Measurements from ENCODE around the gene AQP4.

Gene AQP4, protein sequence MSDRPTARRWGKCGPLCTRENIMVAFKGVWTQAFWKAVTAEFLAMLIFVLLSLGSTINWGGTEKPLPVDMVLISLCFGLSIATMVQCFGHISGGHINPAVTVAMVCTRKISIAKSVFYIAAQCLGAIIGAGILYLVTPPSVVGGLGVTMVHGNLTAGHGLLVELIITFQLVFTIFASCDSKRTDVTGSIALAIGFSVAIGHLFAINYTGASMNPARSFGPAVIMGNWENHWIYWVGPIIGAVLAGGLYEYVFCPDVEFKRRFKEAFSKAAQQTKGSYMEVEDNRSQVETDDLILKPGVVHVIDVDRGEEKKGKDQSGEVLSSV

DNA sequence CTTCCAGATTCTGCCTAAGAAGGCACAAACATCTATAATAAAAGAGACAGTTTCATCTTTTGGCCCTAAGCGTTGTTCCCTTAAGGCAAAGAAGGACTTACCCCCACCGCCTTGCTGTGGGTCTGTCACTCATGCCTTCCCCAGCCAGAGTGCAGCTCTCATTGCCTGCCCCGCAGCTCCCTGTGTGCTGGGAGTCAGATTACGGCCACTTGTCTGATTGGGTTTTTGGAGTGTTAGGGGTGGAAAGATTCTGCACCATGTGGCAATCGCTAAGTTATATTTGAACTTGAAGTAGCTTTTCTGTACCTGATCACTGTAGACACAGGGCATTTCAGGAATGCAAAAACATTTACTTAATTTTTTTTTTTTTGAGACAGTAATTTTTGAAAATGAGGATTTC, at the start of gene AQP4:
Gene AQP4 (minus strand): TSS at position 151 of the 400 bp plus-strand sequence. CDS start 18 bp downstream, at position 133.
- peak; percentile 36 for DNase-seq

DNA sequence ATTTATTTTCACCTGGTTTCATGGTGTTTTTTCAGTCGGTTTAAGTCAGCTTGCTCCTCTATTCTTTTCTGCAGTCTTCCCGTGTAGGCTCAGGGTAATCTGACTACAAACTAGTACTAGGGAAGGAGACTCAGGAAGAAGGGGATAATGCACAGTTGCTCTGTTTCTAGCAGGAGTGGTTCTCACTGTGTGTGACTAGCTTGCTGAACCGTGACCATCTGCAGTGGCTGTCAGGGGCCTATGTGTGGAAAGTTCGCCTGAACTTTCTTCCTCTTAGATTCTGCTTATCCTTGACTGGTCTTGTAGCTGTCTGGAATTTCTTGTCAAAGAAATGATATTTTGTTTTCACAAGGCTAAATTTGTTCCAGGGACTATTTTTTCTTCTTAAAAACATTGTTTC, 46.3 kb upstream of the AQP4 start:
- peak; percentile 28 for DNase-seq

DNA sequence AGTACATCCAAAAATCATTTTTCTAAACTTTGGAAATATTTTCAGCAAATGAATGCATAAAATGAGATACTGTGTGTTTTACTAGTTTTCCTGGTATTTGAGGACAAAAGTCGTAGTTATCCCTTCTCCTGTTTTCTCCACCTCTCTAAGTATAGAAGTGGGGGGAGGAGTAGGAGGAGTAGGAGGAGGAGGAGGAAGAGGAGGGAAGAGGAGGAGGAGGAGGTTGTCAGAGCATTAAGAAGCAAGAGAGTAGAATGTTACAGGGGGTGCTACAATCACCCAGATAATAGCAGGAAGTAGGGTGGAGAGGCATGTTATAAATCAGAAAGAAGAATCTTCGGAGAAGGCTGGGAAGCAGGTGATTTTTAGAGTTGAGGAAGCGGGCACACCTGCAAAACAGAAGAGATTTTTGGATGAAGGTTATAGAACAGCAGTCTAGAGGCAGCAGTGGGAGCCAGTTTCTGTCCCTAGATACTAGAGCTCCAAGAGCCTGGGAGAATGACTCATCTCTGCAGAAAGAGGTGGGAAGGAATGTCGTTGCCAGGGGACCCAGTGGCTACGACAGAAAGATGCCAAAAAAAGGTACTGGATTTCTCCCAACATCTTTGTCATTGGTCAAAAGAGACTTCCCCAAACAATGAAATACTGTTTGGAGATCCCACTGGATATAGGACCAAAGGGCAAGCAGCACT, 44.2 kb upstream of the AQP4 start:
- DNase-seq: no peak

DNA sequence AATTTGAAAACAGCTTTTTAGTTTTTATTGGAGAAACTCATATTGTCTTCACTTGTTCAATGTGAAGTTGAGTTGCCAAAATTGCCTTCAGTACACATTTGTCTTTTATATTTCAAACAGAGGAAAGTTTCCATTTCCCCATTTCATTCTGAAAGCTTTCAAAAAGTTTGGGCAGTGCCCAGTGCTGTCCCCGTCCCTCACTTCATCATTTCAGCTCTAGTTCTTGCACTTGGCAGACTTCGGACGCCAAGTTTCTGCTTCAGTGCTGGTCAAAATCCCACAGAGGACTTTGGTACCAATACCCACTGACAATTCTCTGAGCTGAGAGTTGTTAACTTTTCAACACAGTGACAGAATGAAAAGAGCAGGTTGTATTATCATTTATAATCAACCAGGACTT, 43.4 kb upstream of the AQP4 start:
- DNase-seq: no peak

DNA sequence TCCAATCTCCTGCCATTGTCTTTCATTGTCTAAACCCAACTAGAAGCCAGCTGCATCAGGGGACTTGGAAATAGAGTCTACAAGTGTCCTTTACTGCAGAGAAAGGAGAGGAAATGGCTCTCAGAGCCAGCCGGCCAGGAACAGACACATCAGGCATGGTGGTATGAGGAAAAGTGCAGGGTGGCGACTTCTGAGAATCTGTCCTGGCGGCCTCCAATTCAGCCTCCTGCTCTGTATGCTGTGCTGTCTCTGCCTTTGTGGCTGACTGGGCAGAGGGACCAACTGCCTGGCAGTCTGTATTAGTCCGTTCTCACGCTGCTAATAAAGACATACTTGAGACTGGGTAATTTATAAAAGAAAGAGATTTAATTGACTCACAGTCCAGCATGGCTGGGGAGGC, 36.8 kb upstream of the AQP4 start:
- no peak for DNase-seq

DNA sequence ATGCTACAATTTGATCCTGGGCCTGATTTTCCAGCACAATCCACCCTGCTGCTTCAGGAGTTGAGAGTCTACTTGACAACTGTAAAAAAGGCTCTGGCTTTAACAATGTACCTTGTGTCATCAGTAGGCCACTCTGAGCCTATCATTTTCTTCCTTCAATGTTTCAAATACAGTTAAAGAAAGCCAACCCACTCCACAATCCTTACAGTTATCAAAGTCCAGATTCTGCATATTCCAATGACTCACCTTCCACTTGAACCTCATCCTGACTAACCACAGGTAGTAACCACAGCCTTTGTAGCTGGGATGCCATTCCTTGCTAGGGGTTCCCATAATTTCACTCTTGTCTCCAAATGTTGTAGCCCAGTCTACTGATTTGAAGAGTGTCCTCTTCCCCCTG, 35.5 kb upstream of the AQP4 start:
- no peak for DNase-seq

DNA sequence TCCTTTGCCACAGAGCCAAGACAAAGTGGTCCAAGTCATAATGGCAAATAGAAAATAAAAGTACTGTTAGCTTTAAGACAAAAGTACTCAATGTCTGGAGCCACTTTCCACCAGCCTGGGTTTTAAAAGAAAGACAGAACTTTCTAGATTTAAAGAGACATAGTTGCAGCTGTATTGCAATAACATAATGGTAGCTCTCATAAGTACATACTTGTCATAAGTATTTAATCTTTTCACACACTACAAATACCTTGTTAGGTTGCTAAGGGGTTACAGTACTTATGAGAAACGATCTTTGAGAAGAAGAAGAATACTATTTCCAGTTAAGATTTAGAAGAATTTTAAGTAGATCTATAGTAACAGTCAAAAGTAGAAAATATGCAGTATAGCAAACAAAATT, 28.9 kb upstream of the AQP4 start:
- DNase-seq: no peak

DNA sequence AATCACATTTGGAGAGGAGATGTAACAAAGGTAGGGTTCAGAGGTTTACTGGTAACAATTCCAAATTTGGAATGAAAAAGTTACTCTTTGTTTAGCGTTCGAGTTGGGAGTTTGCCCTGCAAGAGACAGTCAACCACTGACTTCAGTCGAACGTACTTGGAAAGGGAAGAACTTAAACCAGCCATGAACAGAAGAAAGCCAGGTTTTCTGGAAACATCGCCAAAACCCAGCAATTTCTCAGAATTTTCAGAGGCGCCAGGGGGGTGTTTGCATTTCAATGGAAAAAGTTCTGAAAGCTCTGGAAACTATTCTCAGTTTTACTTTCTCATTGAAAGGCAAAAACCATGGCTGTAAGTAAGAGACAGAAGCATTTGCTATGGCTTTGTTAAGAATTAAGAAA, 28.5 kb upstream of the AQP4 start:
- DNase-seq: no peak

DNA sequence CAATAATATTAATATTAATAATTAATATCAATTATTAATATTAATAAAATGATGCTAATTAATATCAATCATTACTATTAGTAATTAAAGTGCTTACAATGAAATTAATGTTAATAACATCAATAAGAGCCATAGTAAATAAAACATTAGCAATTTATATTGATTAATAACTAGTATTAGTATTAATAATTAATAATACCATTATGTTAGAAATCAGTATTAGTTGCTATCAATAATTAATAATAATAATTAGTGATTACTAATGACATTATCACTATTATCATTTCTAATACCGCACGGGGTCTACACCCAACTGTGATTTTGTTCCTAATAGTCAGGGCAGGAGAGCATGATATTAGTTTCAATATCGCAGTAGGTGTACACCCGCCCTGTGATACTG, 22.8 kb upstream of the AQP4 start:
- DNase-seq: no peak

DNA sequence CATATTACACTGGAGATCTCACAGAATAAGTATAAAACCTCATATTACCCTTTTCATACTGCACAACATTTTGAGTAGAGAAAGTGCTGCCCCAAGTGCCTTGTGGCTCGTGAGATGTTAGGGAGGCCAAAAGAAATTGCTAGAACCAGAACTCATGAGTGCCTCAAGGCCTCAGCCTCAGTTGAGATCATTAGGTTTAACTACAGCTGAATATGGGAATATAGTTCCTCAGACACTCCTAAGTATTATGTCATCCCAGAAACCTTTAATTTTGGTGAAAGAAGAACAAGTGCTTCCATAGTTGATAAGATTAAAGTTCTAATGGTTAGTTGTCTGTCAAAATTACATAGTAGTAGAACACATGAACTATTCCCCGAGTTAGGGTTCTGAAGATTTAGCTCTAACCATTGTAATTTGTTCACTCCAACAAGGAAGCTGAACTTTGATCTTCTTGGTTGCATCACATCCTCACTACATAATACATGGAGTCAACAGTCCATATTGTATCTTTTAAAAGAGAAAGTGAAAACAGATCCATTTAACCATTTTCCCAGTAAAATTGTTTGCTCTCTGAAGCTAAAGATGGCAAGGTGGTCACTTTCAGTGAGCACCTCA, 9.6 kb upstream of the AQP4 start:
- no peak for DNase-seq

DNA sequence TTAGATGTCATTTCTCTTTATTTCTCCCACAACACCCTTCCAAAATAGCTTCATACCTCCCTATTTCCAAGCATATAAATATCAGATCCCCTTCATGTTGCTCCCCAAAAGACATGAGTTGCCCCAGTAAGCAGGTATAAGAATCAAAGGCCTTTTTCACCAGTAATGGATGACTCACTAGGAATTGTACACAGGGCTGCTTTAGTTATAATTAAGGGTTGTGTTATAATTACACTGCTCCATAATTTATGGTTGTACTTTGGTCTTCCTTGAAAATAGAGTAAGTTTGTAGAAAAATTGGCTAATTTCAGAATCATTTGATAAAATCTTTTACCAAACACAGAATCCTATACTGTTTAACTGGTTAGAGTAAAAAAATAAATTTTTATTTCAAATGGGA, 8.8 kb upstream of the AQP4 start:
- DNase-seq: no peak

DNA sequence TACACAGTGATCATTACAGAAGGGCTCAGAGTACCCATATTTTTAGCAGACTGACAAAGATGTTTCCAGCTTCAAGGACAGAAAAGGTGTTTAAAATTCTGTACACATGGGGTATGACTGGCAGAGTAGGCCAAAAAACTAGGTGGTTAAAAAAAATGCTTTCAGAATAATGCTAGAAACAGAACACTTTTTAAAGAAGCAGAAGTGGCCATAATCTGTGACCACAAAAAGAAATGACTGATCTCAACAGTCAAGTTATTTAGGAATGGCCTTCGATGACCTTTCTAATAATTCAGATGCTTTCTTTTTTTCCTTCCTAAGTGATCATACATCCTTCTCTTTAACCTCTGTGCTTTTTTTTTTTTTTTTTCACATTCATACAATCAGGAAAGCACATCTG, 4.1 kb upstream of the AQP4 start:
- no peak for DNase-seq

DNA sequence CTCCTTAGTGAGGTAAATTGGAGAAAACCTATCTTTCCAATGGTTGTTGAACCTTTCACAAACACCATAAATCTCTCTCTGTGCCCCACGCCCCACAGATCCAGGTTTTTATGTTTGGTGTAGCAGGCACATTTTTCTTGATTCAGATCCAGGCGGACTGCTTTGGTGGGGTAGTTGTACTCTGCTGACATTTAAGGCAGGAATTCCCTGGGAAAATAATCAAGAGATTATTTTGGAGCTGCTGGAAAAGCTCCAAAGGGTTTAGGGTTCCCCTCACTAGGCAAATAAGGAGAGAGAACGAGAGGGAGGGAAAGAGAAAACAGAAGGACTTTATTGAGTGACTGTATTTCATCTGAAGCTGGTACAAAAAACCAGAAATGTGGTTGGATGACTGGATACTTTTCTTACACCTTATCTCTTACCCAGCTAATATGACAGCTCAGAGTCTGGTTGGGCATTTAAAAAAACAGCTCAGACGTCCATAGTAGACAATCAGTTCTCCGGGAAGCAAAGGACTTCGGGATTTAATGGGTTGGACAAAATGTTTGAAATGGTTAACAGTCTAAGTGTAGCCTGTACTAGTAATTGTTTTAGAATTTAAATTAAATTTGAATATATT, 3.6 kb upstream of the AQP4 start:
- peak; percentile 63 for DNase-seq

DNA sequence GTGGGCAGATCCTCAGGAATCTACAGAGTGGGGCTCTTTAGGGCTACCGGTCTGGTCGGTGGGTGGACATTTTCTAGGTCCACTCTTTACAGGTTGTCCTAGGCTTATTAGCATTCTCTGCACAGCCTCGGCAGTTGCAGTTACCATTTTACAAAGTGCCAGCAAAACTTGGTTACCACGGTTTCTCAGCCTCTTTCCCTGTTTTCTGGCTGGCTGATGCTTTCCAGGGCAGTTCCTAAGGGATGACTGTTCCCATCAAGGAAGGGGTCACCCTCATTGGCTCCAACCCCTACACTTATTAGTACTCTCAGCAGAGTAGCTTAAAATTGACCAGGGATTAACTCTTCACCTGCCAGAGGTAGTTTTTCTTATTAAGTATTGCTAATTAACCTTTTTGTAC, 2.0 kb upstream of the AQP4 start:
- no peak for DNase-seq

DNA sequence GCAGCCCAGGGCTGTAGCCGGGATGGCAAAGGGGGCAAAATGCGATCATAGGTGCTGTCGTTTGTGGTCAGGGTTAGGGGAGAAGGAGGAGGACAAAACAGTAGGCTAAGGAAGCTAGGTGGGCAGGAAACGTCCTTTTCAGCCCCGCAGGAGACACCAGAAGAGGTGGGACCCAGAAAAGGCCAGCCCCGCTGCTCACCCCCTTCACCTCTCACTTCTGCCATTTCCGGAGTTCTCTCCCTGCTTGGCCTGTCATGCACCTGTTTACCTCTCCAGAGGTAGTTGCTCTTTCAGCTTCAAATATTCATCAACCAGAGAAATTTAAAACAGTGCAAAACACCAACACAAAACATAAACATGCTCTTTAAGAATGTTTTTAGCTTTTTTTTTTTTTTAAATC, 849 bp downstream of the AQP4 start:
- no peak for DNase-seq

DNA sequence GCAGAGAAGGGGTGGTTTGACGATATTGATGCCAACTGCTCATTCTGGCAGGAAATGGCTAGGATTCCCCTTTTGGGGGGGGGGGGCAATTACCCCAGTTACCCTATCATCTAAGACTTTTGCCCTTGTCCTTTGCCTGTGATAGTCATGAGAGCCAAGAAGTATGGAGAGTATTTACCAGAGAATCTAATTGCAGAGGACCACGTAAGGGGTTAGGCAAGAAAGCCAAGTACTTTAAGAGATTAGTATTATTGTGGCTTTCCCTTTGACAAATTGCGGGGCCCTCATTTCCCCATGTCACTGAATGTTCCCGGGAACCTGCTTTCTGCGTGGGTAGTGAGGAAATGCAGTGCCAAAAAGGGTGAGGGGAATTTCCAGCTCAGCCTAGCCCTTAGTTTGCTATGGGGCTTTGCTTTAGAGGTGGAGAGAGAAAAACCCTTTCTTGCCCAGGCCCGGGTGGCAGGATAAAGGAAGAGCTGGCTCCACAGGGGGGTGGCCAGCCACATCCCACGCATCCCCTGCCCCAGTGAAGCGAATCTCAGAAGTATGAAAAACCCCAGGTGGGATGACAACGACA, 1.5 kb downstream of the AQP4 start:
- DNase-seq: no peak

DNA sequence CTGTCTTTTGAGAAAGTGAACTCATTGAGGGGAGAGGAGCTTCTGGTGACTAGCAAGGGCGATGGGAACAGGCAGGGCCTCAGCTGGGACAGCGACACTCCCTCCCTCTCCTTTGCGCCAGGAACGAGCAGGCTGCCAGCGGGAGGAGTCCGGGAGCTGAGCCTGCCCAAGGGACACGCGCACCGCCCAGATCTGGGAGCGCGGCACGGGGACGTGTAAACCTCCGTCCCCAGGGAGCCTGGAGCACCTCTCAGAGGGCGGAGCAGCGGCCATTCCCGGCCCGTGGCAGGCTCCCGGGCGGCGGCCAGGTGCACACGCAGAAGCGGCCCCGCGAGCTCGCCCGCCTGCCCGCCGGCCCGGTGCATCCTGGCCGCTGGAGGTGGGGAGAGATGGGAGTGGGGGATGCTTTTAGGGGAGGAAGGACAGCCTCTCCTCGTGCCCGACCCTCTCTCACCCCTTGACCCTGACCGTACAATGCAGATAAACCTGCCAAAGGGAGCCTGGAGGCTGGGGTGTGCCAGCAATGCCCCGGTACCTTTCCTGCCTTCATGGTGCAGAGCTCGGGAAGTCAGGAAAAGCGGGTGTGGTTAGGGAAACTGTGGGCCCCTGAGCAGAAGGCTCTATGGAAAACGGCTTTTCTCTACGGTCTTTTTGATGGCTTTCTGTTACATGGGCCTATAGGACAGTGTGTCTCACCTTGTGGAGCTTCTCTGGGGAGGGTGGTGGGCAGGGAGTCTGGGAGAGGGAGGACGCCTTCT, 2.2 kb downstream of the AQP4 start:
- peak; percentile 67 for DNase-seq

DNA sequence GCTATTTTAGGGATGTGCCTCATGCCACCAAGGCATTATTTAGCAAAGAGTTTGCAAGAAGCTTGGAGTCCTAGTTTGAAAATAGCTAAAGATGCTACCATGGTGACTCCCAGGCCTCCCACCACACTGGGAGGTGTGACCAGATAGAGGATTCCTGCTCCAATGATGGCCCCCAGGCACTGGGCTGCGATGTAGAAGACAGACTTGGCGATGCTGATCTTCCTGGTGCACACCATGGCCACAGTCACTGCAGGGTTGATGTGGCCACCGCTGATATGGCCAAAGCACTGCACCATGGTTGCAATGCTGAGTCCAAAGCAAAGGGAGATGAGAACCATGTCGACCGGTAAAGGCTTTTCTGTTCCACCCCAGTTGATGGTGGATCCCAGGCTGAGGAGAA, 3.4 kb downstream of the AQP4 start:
- DNase-seq: no peak

DNA sequence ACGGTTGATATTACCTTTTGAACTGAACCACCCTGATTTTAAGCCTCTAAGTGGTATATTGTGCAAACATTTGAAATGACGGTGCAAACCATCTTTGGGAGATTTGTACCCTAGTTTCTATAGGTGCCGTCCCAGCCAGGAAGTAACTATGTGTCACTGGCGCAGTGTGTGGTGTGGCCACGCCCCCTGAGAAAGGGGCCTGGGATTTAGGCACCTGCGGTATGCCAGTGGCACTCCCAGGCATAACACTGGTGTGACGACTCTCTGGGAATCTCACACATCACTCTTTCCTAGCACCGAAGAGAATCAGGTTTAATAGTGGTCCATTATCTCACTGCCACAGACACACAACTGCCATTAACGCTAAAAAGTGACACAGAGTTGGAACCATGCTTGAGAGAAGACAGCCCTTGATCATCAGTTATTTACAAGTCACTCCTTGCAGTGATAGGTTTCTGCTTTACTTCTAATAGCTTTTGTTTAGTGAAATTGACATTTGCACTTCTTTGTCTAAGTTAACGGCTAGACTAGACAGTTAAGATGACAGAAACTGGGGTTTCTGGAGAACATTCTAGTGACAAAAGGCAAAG, 11.1 kb downstream of the AQP4 start:
- no peak for DNase-seq

DNA sequence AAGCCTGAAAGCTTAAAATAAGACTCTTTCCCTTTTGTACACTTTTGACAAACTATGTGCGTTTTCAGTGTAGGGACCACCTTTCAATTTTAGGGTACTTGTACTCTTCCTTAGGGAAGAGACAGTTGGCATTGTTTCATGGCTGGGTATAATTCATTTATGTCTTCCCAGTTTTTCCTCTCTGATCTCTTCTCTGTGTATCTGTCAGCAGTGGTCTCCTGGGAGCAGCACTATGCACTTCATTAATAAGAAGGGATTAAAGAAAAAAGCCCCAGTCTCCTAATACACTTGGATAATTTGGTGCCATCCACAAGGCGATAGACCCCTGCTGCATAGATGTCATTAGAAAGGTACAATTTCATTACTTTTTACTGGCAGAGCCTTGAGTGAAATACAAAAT, 12.1 kb downstream of the AQP4 start:
- DNase-seq: no peak

DNA sequence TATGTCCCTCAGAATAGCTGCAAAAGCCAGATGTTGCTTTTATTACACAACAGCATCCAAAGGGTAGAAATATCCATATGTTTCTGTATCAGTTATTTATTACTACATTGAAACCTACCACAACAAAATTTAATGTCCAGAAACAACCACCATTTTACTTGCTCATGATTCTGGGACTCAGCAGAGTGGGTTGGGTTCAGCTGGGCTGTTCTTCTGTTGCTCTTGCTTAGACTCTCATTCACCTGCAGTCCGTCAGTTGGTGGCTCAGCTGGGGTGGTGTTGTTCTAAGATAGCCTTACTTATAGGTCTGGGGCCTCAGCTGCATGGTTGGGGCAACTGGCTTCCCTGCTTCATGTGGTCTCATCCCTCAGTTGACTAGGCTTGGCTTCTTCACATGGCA, 21.7 kb downstream of the AQP4 start:
- DNase-seq: no peak

DNA sequence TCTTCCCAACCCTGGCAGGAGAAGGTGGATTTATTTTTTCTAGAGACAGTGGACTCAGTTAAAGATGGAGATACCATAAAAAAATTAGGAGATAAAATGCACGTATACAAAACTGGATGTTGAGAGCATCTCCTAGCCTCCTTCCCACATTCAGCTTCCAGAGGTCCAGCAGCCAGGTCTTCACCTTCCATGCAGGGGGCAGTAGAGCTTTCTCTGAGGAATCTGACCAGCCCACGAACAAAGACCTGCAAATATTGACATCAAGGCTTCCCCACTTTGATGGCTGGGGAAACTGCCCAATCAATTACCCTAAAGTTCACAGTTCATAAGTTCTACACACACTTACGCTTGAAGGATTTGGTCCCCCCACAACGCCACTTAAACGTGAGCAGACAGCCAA, 24.5 kb downstream of the AQP4 start:
- no peak for DNase-seq
